ENCODE results near the gene EID3. TPM values are rescaled to one million over a fixed set of nuclear protein-coding genes. Genes with fewer than 3 reads are reported as not detected.

The EID3 gene
- total and polyA plus RNA-seq, 2 experiments from 2014 or later: 3.3 to 3.4 TPM

DNA sequence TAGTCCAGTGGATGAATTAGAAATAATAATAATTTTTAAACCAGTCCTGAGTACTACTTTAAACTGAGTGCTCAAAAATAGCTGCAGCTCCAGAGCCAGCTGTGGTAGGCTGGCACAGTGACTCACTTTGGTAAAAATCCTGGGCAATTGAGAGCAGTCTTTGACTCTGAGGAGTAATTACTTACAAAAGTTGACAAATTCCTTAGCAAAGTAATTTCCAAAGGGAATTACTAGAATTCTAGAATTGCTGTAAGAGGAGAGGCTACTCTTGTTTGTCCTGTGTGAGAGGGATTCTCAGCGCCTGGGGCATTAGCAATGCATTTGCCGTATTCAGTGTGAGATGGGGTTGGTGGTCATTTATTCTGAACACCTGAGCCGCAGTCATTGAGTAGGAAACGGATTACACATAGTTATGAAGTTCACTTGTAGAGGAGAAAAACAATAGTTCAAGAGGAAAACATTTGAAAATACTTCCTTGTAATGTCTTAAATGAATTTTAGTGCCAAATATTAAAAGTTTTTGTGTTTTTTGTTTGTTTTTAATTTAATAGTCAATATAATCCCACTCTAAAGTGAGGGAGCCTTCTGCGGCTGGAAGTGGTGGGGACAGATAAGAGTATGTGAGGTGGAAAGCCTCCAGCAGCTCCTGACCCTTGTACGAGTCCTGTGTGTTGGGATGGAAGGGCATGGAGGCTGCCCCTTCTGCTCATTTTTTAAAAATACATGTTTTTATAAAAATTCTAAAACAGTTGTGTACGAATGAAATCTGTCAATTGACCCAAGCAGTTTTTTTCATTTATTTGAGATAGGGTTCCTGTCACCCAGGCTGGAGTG is 41.9 kb downstream of the EID3 start (continued):
- TF ChIP-seq, protein P1, sequence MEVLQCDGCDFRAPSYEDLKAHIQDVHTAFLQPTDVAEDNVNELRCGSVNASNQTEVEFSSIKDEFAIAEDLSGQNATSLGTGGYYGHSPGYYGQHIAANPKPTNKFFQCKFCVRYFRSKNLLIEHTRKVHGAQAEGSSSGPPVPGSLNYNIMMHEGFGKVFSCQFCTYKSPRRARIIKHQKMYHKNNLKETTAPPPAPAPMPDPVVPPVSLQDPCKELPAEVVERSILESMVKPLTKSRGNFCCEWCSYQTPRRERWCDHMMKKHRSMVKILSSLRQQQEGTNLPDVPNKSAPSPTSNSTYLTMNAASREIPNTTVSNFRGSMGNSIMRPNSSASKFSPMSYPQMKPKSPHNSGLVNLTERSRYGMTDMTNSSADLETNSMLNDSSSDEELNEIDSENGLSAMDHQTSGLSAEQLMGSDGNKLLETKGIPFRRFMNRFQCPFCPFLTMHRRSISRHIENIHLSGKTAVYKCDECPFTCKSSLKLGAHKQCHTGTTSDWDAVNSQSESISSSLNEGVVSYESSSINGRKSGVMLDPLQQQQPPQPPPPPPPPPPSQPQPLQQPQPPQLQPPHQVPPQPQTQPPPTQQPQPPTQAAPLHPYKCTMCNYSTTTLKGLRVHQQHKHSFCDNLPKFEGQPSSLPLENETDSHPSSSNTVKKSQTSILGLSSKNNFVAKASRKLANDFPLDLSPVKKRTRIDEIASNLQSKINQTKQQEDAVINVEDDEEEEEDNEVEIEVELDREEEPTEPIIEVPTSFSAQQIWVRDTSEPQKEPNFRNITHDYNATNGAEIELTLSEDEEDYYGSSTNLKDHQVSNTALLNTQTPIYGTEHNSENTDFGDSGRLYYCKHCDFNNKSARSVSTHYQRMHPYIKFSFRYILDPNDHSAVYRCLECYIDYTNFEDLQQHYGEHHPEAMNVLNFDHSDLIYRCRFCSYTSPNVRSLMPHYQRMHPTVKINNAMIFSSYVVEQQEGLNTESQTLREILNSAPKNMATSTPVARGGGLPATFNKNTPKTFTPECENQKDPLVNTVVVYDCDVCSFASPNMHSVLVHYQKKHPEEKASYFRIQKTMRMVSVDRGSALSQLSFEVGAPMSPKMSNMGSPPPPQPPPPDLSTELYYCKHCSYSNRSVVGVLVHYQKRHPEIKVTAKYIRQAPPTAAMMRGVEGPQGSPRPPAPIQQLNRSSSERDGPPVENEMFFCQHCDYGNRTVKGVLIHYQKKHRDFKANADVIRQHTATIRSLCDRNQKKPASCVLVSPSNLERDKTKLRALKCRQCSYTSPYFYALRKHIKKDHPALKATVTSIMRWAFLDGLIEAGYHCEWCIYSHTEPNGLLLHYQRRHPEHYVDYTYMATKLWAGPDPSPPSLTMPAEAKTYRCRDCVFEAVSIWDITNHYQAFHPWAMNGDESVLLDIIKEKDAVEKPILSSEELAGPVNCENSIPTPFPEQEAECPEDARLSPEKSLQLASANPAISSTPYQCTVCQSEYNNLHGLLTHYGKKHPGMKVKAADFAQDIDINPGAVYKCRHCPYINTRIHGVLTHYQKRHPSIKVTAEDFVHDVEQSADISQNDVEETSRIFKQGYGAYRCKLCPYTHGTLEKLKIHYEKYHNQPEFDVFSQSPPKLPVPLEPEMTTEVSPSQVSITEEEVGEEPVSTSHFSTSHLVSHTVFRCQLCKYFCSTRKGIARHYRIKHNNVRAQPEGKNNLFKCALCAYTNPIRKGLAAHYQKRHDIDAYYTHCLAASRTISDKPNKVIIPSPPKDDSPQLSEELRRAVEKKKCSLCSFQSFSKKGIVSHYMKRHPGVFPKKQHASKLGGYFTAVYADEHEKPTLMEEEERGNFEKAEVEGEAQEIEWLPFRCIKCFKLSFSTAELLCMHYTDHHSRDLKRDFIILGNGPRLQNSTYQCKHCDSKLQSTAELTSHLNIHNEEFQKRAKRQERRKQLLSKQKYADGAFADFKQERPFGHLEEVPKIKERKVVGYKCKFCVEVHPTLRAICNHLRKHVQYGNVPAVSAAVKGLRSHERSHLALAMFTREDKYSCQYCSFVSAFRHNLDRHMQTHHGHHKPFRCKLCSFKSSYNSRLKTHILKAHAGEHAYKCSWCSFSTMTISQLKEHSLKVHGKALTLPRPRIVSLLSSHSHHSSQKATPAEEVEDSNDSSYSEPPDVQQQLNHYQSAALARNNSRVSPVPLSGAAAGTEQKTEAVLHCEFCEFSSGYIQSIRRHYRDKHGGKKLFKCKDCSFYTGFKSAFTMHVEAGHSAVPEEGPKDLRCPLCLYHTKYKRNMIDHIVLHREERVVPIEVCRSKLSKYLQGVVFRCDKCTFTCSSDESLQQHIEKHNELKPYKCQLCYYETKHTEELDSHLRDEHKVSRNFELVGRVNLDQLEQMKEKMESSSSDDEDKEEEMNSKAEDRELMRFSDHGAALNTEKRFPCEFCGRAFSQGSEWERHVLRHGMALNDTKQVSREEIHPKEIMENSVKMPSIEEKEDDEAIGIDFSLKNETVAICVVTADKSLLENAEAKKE (CRISPR knock-in tag; IDR thresholded peaks at IDR 0.05): no peak
- TF ChIP-seq ZNF331 (CRISPR knock-in tag; IDR thresholded peaks at IDR 0.05; ENCODE audit: low read depth) (no peak), JUNB (IDR thresholded peaks at IDR 0.05; ENCODE audit: unreplicated experiment) (no peak), NANOG (IDR thresholded peaks at IDR 0.05; ENCODE audit: borderline replicate concordance) (no peak), ZNF114 (CRISPR knock-in tag; IDR thresholded peaks at IDR 0.05) (no peak), POLR2AphosphoS5 (IDR thresholded peaks at IDR 0.05; ENCODE audit: low read depth) (no peak)

DNA sequence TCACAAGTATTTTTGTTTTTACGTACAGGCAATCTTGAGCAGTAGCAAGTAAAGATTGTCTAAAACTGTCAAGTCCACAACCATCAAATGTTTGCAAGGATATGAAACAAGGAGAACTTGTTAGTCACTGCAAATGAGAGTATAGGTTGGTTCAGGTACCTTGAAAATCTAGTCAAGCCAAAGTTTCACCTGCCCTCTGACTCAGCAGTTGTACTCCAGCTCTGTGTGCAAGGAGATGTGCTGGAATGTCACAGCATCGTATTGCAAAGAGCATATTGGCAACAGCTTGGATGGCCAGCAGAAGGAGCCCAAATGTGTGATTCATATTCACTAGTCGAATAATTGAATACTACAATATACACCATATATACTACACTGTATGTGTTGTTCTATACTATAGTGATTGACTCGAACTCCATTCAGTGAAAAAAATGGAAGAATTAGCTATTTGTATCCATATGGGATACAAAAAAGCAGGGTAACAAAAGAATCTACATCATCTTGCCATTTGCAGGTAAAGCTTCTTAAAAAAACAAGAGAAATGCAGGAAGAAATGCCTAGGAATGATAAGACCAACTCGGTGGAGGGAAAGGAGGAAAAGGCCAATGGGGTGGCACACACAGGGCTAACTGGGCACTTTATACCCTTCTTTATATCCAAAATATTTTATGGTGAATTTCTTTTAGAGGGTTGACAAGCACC is 44.0 kb downstream of the EID3 start:
- Histone ChIP-seq H3K27ac (ENCODE audit: low read depth) (no peak overlapping the region), H4K20me1 (replicated peaks; ENCODE audit: insufficient read depth) (peaks cover 14% of the 10 kb centered on the region; the same call in 1 of the 2 replicates), H2AFZ (no peak overlapping the region), H3K36me3 (ENCODE audit: insufficient read depth) (peaks cover 9% of the 10 kb centered on the region; the same call in 1 of the 2 replicates), H3K79me2 (replicated peaks; ENCODE audit: insufficient read depth) (peaks cover 6% of the 10 kb centered on the region), H3F3A (replicated peaks; ENCODE audit: low read depth) (no peaks in the 10 kb centered on the region), H3K9me2 (ENCODE audit: insufficient read depth) (no peaks in the 10 kb centered on the region), H3K27me3 (ENCODE audit: insufficient read depth) (no peaks in the 10 kb centered on the region), H3K4me1 (ENCODE audit: insufficient read depth) (peaks cover 35% of the 10 kb centered on the region), H3K4me2 (no peak overlapping the region), H3K4me3 (no peak overlapping the region)
- peaks cover 34% of the 10 kb centered on the region for H3K4me1 Mint-ChIP-seq
- H3K36me3 Mint-ChIP-seq (ENCODE audit: low read depth): peaks cover 42% of the 10 kb centered on the region
- DNase-seq (ENCODE audit: low spot score) (no peak), ATAC-seq (no peak)
- H3K9me3 Mint-ChIP-seq: no peaks in the 10 kb centered on the region
- H3K27ac Mint-ChIP-seq: peak overlapping the region; percentile 83
- H3K27me3 Mint-ChIP-seq (ENCODE audit: insufficient read depth, low read depth, poor library complexity): peaks cover 4% of the 10 kb centered on the region
- no peak overlapping the region for H3K4me3 Mint-ChIP-seq
- TF ChIP-seq STAT1 (IDR thresholded peaks at IDR 0.05; ENCODE audit: unreplicated experiment) (no peak), ZNF331 (CRISPR knock-in tag; IDR thresholded peaks at IDR 0.05; ENCODE audit: low read depth) (no peak), ZNF114 (CRISPR knock-in tag; IDR thresholded peaks at IDR 0.05) (no peak), CREB1 (CRISPR knock-in tag; IDR thresholded peaks at IDR 0.05; ENCODE audit: low read depth) (no peak), NANOG (IDR thresholded peaks at IDR 0.05; ENCODE audit: borderline replicate concordance) (no peak), POLR2AphosphoS5 (IDR thresholded peaks at IDR 0.05; ENCODE audit: low read depth) (no peak)
- TF ChIP-seq, protein P2, sequence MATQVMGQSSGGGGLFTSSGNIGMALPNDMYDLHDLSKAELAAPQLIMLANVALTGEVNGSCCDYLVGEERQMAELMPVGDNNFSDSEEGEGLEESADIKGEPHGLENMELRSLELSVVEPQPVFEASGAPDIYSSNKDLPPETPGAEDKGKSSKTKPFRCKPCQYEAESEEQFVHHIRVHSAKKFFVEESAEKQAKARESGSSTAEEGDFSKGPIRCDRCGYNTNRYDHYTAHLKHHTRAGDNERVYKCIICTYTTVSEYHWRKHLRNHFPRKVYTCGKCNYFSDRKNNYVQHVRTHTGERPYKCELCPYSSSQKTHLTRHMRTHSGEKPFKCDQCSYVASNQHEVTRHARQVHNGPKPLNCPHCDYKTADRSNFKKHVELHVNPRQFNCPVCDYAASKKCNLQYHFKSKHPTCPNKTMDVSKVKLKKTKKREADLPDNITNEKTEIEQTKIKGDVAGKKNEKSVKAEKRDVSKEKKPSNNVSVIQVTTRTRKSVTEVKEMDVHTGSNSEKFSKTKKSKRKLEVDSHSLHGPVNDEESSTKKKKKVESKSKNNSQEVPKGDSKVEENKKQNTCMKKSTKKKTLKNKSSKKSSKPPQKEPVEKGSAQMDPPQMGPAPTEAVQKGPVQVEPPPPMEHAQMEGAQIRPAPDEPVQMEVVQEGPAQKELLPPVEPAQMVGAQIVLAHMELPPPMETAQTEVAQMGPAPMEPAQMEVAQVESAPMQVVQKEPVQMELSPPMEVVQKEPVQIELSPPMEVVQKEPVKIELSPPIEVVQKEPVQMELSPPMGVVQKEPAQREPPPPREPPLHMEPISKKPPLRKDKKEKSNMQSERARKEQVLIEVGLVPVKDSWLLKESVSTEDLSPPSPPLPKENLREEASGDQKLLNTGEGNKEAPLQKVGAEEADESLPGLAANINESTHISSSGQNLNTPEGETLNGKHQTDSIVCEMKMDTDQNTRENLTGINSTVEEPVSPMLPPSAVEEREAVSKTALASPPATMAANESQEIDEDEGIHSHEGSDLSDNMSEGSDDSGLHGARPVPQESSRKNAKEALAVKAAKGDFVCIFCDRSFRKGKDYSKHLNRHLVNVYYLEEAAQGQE (IDR thresholded peaks at IDR 0.05; ENCODE audit: unreplicated experiment): no peak
- TF ChIP-seq, protein P3, sequence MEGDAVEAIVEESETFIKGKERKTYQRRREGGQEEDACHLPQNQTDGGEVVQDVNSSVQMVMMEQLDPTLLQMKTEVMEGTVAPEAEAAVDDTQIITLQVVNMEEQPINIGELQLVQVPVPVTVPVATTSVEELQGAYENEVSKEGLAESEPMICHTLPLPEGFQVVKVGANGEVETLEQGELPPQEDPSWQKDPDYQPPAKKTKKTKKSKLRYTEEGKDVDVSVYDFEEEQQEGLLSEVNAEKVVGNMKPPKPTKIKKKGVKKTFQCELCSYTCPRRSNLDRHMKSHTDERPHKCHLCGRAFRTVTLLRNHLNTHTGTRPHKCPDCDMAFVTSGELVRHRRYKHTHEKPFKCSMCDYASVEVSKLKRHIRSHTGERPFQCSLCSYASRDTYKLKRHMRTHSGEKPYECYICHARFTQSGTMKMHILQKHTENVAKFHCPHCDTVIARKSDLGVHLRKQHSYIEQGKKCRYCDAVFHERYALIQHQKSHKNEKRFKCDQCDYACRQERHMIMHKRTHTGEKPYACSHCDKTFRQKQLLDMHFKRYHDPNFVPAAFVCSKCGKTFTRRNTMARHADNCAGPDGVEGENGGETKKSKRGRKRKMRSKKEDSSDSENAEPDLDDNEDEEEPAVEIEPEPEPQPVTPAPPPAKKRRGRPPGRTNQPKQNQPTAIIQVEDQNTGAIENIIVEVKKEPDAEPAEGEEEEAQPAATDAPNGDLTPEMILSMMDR (conservative IDR thresholded peaks at IDR 0.05; ENCODE audit: low read depth in 2 of 2): no peak

All from GM23338 (cell line).